Measurements from ENCODE around the gene POMP.

The POMP gene

GRCh38 chr13:28704282-28704681, 45.4 kb downstream of the POMP start:
- DNase-seq: no peak

GRCh38 chr13:28704919-28705318, 46.0 kb downstream of the POMP start:
- DNase-seq: no peak

- no peak for DNase-seq
Observed at GRCh38 chr13:28705461-28706083, 46.6 kb downstream of the POMP start.

- peak; percentile 12 for DNase-seq
Observed at GRCh38 chr13:28707629-28708427, 48.9 kb downstream of the POMP start.

GRCh38 chr13:28710161-28710560, 51.2 kb downstream of the POMP start:
- no peak for DNase-seq

GRCh38 chr13:28714651-28715050, 55.7 kb downstream of the POMP start:
- no peak for DNase-seq

- DNase-seq: no peak
Observed at GRCh38 chr13:28716511-28716910, 57.6 kb downstream of the POMP start.

GRCh38 chr13:28717170-28717569, 58.2 kb downstream of the POMP start:
- DNase-seq: no peak

GRCh38 chr13:28718196-28718542, 59.2 kb downstream of the POMP start:
- no peak for DNase-seq

GRCh38 chr13:28718543-28719226, 59.8 kb downstream of the POMP start, which contains the start of gene SLC46A3:
TSS of gene SLC46A3 (minus strand) at chr13:28718970. CDS start at chr13:28717998, 972 bp downstream.
- peak; percentile 98 for DNase-seq

GRCh38 chr13:28719227-28720055, 60.5 kb downstream of the POMP start:
- DNase-seq: peak; percentile 12

- no peak for DNase-seq
Observed at GRCh38 chr13:28723806-28724205, 64.9 kb downstream of the POMP start.

- no peak for DNase-seq
Observed at GRCh38 chr13:28725046-28725610, 66.2 kb downstream of the POMP start.

Measured in CD4-positive, alpha-beta T cell treated with Interleukin-10 for 1 hour (primary cell).